ENCODE data around the gene KLF7.

The KLF7 gene

DNA sequence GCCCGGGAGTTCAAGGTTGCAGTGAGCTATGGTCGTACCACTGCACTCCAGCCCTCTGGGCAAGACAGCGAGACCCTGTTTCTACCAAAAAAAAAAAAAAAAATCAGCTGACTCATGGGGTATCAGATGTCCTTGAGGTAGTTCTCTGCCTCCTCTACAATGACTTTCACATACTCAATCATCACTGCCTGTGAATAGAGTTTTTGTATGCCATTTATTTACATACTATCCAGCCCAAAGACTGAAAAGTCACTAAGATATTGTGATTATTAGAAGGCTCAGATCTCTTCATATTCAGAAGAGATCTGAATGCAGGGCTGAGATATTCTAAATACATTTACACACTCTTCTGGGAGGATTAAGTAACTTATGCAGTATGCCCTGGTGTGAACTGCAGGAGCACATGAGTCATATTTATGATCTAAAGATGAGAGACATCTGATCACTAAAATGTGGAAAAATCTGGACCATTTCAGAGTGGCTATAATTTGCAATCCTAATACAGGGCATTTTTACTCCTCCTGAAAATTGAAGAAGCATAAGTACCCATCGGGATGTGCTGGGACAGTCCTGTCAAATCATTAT, 38.9 kb downstream of the KLF7 start:
- DNase-seq (ENCODE audit: low read depth in 2 of 2): peak in 1 of 2 experiments; percentile 33

DNA sequence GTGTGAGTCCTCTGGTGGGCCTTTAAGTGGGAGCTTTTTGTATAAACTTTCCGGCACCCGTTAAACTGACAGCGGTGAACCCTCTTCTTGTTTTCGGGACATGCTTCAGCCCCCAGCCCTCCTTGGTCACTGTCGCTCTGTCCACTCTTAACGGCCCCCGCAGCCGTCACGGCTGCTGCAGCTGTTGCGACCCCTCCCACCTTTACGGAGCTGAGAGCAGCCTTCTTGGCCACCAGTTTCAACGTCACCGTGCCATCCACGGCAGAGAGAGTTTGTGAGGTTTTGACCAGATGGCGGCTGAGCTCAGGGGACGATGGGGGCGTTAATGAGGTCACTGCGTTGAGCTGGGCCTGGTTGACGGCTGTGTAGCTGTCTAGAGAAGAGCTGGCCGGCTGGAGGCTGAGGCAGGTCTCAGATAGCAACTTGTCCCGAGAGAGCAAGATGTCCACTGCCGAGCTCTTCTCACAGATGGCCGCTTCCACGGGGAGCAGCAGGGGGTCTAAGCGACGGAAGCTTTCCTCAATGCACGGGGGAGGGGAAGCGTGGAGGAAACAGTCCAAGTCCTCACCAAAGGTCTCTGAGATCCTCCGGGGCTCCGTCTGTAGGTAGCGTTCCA, 41.9 kb downstream of the KLF7 start:
- DNase-seq (ENCODE audit: low read depth in 2 of 2): no peak

DNA sequence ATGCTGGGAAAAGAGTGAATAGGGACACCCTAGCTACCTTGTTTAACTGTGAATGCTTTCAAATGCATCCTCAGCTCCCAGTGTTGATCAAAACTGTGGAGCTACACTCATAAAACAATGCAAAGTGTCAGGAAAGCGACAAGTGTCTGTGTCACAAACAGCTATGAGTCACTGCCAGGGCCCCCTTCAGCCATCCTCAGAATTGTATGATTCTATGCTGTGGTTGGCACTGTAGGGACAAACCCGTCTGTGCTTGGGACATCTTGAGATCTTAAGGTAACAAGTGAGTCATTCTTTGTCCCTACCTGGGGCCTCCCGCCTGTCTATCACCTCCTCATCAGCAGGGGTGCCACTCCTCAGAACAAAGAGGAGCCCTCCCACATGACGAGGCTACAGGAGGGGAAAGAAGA, 42.4 kb downstream of the KLF7 start:
- no peak for DNase-seq (ENCODE audit: low read depth in 2 of 2)

DNA sequence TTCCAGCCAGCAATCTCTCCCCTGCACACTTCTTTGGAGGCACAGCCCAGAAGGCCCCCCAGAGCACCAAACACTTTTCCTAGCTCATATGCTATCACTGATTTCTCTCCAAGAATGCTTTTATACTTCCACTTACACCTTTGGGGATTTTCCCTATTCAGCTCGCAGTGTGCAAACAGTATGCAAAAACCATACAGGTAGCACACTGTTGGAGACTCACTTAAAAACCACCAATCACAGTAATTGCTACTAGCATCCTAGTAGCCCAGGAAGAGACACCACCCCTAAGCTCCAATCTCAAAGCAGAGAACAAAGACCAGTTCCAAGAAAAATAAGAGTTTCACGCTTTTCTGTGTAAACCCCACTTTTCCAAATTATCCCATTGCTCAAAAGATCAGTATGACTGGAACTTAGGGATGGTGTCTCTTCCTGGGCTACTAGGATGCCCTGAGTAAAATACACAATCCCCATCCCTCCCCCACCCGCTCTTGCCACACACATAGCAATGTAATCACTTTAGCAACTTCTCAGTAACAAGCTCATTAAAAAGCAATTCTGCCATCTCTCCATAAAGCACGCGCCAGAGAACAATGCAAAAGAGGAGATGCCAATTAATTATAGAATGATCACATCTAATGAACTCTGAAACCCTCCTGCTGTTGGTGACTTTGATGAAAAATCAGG, 43.0 kb downstream of the KLF7 start:
- no peak for DNase-seq (ENCODE audit: low read depth in 2 of 2)

DNA sequence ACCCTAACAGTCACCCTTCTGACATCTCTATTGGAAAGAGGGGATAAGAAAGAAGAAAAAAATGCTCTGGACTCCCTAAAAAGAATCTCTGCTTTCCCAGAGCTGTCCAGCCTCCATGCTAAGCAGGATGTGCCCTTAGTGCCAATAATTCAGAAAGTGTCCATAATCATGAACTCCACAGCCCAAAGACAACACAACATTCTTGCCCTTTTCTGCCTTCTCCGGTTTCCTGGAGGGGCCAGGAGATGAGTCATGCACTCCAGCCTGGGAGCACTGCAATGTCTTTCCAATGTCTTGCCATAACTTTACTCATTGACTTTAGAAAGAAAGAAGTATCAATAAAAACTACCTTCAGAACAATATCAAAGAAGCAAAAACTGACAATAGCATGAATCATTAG, 44.0 kb downstream of the KLF7 start:
- peak in 1 of 2 experiments; percentile 26 for DNase-seq (ENCODE audit: low read depth in 2 of 2)

DNA sequence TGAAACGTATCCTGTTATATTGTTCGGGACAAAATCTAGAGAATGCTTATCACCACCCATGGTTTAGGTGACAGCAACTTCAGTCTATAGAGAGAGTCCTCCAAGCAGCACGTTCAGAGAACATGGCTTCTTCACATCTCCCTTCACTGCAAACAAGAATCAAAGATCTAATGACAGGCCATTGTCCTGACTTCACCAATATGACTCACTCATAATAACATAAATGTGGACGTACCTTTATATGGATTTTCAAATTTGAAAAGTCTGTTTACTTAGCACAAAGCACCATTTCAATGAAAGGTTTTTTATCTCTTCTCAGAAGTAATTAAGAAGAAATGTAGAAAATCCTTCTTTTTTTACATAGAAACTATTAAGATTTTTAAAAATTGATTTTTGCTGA, 46.7 kb downstream of the KLF7 start:
- no peak for DNase-seq (ENCODE audit: low read depth in 2 of 2)

DNA sequence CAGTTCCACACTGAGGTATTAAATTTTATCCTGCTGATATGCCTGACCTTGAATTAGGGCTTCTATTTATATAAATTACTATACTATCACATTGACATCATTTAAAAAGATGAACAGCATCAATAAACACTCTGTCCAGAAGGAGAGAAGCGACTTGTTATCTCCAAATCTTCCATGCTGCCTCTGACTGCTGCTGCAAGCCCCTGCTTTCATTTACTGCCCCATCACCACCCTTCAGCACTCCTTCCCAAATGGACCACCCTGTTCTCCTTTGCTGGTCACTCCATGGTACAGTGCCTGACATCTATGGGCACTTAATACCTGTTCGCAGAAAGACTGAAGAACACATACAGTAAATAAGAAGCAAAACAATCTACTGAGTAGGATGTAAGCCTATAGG, 48.1 kb downstream of the KLF7 start:
- DNase-seq (ENCODE audit: low read depth in 2 of 2): no peak

DNA sequence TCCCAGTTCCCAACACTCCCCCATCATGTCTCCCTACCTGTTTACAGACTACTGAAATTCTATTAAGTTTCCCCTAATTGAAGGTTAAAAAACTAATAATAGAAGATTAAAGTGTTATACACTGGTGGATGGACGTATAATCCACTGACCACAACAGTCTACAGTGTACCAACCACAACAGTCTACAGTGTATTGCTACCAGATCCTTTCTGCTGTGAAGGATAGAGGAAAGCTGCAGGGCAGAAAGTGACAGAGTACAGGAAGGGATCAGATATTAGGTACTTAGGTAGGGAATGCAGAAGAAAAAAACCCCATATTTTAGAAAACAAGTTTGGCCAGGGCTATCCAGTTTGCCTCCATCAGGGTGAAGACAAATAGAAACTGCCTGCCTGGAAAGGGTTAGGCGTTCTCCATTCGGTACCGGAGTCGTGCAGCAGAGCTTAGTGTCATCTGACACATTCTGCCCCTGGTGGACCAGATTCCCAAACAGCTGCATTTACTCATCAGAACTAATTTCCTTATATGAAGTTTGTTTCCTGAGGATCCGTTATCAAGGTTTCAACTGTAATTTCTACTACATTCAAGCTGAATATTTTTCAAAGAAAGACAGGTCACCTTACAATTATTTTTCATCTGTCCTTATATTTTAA, 49.9 kb downstream of the KLF7 start:
- no peak for DNase-seq (ENCODE audit: low read depth in 2 of 2)

DNA sequence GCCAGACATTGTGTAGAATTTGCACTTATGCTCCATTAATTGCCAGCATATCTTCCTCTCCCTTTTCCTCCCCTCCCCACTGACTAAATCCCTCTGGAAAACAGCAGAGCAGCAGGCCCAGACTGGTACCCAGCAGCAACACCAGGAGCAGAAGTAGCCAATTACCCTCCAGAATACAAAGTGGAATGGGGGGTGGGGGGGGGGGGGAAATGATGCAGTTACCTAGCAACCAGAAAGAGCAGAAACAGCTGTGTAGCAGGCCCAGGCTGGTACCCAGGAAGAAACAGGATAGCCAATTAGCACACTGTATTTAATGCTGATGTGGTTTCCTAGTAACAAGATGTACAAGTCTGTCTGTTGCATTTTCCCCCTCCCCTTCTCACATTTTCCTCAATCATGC, 52.3 kb downstream of the KLF7 start:
- no peak for DNase-seq (ENCODE audit: low read depth in 2 of 2)

DNA sequence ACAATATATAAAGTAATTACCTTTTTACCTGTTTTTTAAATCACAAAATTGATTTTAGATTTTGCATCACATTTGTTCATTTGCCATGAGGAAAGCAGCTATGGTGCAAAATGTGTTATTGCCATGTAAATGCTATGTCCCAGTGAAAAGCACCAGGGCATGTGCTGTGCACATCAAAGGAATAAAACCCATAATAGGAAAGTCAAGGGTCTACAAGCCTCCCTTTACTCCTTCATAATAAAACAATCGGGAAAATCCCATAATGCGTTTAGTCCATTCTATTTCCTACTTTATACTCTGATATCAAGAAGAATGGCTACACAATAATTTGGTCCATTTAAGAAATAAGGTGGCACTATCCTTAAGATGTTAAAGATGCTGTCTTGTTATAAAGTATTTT, 53.0 kb downstream of the KLF7 start:
- no peak for DNase-seq (ENCODE audit: low read depth in 2 of 2)

DNA sequence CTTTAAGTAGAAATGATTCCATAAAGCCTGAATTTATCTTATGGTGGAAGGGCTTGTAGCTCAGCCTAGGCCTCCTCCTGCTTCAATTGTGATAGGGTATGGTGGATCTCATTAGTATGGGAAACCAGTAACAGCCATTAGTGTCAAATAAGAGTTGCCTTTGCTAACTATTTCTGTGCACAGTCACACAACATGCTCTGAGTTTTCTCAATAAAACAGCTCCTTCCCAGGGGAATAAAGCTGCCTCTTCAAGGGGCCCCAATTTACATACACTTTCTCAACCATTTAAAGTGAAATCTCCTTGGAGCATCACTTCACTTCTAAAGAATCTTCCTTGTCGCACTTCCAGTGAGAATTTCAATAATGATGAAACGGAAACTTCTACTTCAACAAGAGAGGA, 53.4 kb downstream of the KLF7 start:
- DNase-seq (ENCODE audit: low read depth in 2 of 2): no peak

DNA sequence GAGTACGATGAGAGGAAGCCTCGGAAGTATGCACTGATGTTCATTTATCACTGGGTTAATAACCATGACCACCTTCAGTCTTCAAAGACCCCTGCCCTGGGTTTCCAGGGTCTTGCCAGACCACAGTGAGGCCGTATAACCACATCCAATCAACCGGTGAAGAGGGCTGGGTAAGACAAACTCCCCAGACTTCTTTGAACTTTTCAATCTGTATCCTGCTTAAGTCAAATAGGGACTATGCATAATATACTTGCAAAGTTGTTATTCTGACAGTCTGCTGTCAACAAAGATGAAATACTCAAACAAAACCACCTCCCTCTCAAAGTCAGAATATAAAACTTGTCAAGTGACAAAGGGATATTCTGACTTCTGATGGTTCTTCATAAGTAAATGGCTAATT, 54.0 kb downstream of the KLF7 start:
- no peak for DNase-seq (ENCODE audit: low read depth in 2 of 2)

DNA sequence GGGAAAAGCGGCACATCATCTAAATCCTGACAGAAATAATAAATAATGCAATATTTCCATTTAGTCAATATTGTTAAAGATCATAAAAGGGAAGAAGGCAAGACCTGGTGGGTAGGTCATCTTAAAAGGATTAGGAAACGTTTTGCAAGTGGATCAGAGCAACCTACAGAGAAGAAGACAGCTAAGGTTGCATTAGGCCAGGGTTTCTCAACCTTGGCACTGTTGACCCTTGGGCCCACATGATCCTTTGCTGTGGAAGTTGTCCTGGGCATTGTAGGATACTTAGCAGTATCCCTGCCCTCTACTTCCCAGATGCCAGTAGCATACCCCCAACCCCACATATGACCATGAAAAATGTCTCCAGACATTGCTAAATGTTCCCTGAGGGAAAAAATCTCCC, 55.0 kb downstream of the KLF7 start:
- DNase-seq (ENCODE audit: low read depth in 2 of 2): no peak

DNA sequence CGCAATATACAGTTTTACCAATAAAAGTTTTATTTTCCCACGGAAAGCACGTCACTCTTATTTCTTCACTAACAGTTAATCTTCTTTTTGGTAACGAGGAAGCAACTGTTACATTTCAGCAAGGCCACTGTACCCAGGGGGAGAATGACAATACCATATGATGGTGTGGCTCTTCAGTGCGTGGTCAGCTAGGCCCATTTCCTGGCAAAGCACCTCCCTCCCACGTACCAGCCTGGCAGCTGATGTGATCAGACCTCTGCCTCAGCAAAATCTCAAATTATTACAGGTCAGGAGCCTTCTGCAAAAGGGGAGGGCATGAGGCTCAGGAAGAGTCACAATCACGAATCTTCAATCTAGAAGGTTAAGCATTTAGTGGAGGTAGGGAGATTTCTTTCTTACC, 55.4 kb downstream of the KLF7 start:
- DNase-seq (ENCODE audit: low read depth in 2 of 2): no peak

DNA sequence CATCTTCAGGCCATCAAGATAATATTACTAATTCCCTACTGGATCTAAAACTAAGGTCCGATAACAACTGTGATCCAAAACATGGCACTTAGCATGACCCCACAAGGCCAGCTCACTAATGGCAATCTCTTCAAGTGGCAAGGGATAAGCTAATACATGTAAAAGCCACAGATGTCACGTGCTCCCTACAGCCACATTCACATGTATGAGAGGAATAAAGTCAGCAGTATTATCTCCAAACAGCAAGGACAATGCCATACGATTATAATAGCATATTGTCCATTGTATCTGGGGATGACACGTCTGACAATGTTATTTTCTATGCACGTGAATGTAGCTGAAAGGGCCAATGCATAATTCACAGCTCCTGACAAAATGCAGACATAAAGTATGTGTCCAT, 56.0 kb downstream of the KLF7 start:
- no peak for DNase-seq (ENCODE audit: low read depth in 2 of 2)

DNA sequence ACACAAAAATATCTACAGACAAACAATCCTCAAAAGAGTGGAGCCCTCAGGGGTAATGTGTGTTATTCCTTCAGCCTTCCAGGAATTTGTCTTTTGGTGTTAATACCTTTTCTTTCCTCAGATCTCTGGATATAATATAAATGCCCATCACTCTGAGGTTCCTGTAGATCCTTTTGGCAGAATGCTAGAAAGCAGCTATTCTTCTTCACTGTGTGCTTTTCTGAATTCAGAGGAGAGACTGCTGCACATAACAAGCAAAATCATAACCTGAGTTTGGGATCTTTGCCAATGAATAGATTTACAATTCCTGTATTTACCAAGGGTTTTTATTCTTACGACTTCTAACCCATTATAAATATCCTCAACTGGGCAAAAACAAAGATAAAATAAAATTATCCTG, 57.3 kb downstream of the KLF7 start:
- no peak for DNase-seq (ENCODE audit: low read depth in 2 of 2)

DNA sequence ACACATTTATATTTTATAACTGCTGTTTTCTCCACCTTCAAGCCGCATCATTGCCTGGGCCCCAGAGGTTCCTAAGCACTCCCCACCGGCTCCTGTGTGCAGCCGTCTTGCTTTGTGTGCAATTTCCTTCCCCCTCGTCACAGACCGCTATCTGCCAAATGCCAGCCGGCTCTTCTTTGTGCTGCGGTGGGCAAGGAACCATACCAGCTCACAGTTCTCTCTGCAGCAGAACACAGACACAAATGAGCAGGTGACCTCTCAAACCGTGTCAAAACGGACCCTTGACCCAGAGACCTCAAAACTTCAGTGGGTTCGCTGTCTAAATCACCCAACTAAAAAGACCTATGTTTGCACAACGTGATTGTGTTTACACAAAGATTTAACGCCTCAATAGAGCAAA, 58.2 kb downstream of the KLF7 start:
- no peak for DNase-seq (ENCODE audit: low read depth in 2 of 2)

DNA sequence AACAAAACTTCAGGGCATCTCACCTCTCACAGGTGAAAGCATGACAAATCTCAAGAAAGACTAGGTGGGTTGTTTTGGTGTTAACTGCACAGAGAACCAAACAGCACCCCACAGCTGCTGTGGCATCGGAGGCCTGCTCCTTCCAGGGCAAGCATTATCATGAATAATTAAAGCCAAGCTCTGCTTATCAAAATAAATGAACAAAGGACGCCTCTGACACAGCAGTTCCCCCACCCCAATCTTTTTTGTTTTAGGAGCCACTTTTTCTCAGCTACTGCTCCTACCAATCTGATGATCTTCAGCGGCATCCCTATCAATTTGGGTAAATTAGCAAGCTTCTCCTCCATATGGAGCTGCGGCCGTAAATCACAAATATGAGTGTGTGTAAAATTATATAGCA, 58.6 kb downstream of the KLF7 start:
- DNase-seq (ENCODE audit: low read depth in 2 of 2): no peak

DNA sequence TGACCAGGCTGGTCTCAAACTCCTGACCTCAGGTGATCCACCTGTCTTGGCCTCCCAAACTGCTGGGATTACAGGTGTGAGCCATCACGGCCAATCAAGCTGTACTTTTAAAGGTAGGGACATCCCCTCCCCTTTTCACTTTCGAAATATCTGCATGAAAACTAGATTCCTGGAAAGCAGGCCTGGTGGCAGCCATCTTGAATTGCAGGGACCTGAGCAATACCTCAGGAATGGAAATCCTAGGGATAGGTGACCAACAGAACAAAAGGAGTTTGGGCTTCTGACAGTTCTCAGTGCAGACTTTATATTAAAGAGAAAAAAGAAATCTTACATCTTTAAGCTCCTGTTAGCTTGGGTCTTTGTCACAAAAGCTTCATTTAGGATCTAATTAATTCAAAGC, 62.6 kb downstream of the KLF7 start:
- DNase-seq (ENCODE audit: low read depth in 2 of 2): no peak

DNA sequence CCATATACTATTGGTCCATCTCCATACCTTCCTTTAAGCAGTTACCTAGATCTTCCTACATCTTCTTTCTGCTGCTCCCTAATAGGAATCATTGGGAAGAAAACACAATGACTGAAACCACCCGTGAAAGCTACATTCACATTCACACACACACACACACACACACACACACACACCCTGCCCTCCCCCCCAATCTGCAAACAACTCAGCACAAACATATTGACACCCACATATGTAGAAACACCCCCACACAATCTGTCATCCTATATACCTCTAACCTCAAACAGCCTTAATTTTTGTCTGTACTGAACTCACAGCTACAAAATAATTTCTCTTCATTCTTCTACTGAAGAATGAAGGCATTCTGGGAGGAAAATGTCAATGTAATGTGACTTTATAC, 63.8 kb downstream of the KLF7 start:
- no peak for DNase-seq (ENCODE audit: low read depth in 2 of 2)

DNA sequence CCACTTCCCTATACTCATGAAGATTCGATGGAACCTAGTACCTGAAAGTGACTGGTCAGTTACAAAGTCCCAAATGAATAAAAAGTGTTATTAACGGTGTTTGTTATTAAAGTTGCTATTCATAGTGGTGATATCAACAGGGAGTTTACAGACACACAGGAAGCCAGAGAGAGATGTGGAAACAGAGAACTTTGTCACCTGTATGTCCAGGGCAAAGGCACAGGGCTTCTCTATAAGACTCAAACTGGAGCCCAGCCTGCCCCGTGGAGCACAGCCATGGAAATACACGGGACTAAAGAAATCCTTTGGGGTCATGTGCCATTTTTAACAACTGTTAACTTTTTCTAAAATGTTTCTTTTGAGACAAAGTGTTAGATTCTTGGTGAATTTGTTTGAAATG, 68.5 kb downstream of the KLF7 start:
- no peak for DNase-seq (ENCODE audit: low read depth in 2 of 2)

DNA sequence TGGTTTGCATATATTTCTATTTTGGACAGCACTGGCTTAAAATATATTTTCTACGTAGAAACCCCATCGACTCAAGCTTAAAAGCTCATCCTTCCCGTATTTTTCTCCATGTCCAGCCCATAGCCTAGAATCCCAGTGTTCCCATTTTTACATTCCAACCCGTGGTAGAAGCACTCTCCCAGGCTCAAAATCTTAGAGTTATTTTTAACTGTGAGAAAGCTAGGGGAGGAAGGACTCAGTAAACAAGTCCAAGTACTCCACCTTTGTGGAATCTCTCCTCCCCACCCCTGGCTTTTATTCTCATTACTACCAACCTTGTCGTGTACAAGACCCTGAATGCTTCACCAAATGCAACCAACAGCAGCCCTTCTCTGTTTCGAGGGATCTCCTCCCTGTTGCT, 69.8 kb downstream of the KLF7 start:
- DNase-seq (ENCODE audit: low read depth in 2 of 2): no peak

DNA sequence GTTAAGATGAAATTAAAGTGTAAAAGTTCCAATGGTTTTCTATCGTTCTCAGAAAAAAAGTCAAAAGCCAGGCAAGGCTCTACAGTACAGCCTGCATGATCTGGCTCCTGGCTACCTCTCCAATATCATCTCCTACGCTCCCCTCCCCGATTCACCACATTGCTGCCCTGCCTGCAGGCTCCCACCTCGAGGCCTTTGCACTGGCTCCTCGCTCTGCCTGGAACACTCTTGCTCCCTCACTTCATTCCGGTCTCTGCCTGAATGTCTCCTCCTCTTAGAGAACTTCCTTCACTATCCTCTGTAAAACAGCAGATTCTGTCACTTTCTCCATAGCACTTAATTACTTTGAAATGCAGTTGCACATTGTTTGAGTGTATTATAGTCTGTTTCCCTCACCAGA, 72.5 kb downstream of the KLF7 start:
- no peak for DNase-seq (ENCODE audit: low read depth in 2 of 2)
